ENCODE results near the gene LIN7B.
"Not testable (repeated sequence)": the region's sequence is repeated elsewhere in the genome, so short reads cannot be mapped to it uniquely, and the experiment has no call there.

Gene LIN7B

DNA sequence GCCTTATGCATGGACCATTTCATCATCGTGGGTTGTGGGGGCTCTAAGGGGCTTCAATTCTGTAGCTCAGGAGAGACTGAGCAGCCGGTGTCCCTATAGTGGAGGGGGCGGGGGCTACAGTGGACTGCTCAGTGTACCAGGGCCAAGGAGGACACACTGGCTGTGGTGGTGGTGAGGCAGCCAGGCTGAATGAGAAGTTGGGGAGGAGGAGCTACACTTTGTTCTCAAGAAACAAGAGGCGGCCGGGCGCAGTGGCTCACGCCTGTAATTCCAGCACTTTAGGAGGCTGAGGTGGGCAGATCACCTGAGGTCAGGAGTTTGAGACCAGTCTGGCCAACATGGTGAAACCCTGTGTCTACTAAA is 32.2 kb downstream of the LIN7B start:
- not testable (repeated sequence) for DNase-seq

GRCh38 chr19:49148044-49148682 is 34.0 kb downstream of the LIN7B start:
- no peak for DNase-seq

DNA sequence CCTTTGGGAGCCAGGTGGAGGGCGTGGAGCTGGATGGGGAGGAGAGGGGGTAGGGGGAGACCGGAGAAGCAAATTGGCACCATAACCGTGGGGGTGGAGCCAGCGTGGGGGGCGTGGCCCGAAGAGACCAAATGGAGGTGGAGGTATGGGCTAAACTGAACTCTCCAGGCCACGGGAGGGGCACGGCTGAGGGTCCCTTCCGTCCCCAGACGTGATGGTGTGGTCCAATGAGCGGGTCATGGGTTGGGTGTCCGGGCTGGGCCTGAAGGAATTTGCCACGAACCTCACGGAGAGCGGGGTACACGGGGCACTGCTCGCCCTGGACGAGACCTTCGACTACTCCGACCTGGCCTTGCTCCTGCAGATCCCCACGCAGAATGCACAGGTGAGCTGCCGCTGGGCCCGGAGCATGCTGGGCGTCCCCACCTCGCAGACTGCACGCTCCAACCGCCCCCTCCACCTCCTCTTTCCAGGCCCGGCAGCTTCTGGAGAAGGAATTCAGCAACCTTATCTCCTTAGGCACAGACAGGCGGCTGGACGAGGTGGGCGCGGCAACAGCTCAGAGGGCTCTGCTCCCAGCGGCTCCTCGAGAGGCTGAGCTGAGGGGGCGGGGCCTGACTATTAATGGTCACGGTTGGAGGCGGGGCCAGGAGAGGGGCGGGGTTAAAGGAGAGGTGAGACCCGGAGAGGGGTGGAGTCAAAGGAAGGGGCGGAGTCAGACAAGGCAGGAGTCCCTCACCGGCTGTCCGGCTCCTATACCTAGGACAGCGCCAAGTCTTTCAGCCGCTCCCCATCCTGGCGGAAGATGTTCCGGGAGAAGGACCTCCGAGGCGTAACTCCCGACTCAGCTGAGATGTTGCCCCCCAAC is 34.8 kb downstream of the LIN7B start:
- peak; percentile 86 for DNase-seq

DNA sequence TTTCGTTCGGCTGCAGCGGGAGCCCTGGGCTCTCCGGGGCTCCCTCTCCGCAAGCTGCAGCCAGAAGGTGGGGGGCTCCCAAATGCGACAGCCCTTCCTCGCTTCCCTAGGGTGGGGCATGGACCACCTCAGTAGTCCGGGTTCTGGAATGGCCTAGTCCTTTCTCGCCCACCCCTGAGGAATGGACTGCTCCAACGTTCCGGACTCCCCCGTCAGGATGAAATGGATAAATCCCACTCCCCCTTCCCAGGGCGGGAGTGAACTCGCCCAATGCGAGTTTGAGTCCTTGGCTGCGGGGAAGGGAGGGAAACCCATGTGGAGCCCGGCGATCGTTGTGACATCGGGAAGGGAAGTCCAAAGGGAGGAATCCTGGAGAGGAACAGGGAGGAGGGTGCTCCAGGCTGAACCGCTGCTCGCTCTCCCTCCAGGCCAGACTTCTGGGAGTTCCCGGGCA is 35.5 kb downstream of the LIN7B start:
- DNase-seq: peak; percentile 8

- peak; percentile 54 for DNase-seq
Observed at GRCh38 chr19:49150106-49150943, 36.2 kb downstream of the LIN7B start.

- DNase-seq: no peak
Observed at GRCh38 chr19:49150944-49151243, 36.7 kb downstream of the LIN7B start.

DNA sequence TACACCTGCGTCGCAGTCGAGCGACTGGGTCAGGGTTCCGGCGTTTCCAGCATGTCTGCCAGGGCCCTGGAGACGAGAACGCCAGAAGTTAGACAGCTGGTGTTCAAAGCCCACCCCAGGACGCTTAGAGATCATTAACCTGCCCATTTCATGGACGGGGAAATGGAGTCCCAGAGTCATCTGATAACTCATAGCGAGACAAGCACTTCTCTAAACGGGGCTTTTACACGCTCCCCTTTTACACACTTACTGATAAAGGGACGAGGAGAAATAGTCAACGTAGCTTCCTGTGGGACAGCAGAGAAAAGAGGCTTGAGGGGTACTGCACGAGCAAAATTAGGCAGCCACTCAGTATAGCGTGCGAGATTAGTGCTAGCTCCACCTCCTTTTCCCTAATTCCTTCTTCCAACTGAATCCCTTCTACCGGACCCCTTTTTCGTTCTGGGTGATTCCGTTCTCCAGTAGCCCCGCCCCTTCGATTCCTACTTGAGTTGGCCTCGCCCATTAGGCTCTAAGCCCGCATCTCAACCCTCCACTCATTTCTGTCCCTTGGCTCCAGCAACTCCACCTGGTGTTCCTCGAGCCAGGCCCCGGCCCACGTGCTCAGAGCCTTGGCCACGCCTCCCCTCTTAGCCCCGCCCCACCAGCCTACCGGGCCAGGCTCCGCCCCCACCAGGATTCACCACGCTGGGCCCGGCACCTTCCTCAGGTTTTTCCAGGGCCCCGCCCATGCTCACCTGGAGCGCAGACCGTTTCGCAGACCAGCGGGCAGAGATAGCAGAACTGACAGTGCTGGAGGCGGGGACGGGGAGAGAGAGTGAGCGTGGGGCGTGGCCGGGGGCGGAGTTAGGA is 37.3 kb downstream of the LIN7B start:
- peak; percentile 33 for DNase-seq

GRCh38 chr19:49152119-49152550 is 38.0 kb downstream of the LIN7B start:
- DNase-seq: no peak

- no peak for DNase-seq
Observed at GRCh38 chr19:49153167-49153809, 39.1 kb downstream of the LIN7B start.

GRCh38 chr19:49154279-49154678 is 40.1 kb downstream of the LIN7B start:
- DNase-seq: no peak

GRCh38 chr19:49155005-49155819 is 41.0 kb downstream of the LIN7B start, which contains the start of gene HRC:
Gene HRC (minus strand): TSS chr19:49155396. CDS start chr19:49155237, 159 bp downstream.
- DNase-seq: no peak

GRCh38 chr19:49155820-49156346 is 41.7 kb downstream of the LIN7B start:
- DNase-seq: no peak

DNA sequence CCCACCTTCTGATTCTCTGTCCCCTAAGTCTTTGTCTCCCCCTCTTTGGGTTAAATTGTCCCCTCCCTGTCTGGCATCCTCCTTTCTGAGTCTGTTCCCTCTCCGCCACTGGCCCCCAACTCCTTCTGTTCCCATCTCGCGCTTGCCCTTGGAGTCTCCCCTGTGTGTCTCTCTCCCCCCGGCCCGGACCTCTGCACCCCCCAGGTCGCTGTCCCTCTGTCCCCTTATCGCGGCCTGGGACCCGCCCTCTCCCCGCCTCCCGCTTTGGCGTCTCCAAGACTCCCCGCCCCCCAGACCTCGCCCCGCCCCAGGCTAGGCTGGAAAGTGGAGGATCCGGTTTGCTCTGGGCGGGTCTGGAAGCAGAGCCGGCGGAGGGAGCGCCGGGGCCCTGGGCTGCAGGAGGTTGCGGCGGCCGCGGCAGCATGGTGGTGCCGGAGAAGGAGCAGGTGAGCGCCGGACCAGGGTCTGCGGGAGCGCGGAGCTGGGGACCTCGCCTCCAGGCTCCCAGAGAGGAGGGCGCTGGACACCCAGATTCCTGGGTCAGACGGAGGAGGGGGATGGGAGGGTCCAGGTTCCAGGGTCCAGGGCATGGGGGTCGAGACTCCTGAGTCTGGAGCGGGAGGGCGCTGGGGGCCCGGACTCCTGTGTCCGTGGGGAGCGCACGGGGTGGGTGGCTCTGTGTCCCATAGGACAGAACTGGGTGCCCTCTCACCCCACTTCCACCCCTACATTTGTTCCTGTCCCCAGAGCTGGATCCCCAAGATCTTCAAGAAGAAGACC is 43.5 kb downstream of the LIN7B start, which contains the start of gene TRPM4:
Gene TRPM4 (plus strand): TSS at position 348 of the 780 bp plus-strand sequence. CDS start 75 bp downstream, at position 423.
- DNase-seq: peak; percentile 28

GRCh38 chr19:49160450-49161189 is 46.5 kb downstream of the LIN7B start:
- no peak for DNase-seq

GRCh38 chr19:49161987-49162386 is 47.8 kb downstream of the LIN7B start:
- no peak for DNase-seq

GRCh38 chr19:49165111-49165750 is 51.1 kb downstream of the LIN7B start:
- no peak for DNase-seq

- DNase-seq: no peak
Observed at GRCh38 chr19:49165865-49166301, 51.7 kb downstream of the LIN7B start.

DNA sequence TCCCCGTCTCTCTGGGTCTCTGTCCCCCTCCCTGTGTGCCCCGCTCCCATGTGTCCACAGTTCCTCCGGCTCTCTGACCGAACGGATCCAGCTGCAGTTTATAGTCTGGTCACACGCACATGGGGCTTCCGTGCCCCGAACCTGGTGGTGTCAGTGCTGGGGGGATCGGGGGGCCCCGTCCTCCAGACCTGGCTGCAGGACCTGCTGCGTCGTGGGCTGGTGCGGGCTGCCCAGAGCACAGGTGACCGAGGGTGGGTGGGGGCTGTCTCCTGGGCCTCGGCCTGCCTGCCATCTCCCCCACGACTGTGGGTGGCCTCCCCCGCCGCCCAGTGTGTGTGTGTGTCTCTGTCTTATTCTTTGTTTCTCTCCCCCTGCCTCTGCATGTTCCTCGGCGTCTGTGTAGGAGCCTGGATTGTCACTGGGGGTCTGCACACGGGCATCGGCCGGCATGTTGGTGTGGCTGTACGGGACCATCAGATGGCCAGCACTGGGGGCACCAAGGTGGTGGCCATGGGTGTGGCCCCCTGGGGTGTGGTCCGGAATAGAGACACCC is 53.8 kb downstream of the LIN7B start:
- DNase-seq: no peak

Data from CD4-positive, alpha-beta T cell treated with Interleukin-21 for 1 hour (primary cell).